Thyroid gland (tissue), 4 donors: ENCODE data around the gene ANXA2. TPM values are rescaled to one million over a fixed set of nuclear protein-coding genes. Genes with fewer than 3 reads are reported as not detected.
"Not testable (repeated sequence)": the region's sequence is repeated elsewhere in the genome, so short reads cannot be mapped to it uniquely, and the experiment has no call there.

ENCODE experiments used
- DNase-seq, 2 donors: peaks; one replicate each; pipeline ENCODE4 v3.0.0-alpha.2; 2019
- H3K27ac ChIP-seq, 3 donors: fragments of 200-600 bp; sonication (generic); 1 replicate in 2 of 3; 2 replicates in 1 of 3; pipeline ENCODE4 v1.5.1; 2016 to 2019; ENCODE audit warnings: mild to moderate bottlenecking in 1 of 3, moderate library complexity in 1 of 3
- H3K27me3 ChIP-seq: fragments of 200-600 bp; sonication (generic); one replicate; pipeline ENCODE4 v1.5.1; 2019
- H3K36me3 ChIP-seq, 2 donors: fragments of 200-600 bp; sonication (generic); one replicate each; pipeline ENCODE4 v1.5.1; 2016 to 2019
- H3K4me1 ChIP-seq, 2 donors: fragments of 200-600 bp; sonication (generic); one replicate each; pipeline ENCODE4 v1.5.1; 2017 to 2019
- H3K4me3 ChIP-seq, 3 donors: fragments of 200-600 bp; sonication (generic); replicated peaks in 1 of 3; 1 replicate in 2 of 3; 2 replicates in 1 of 3; pipeline ENCODE4 v1.5.1; 2016; ENCODE audit warnings: mild to moderate bottlenecking in 1 of 3
- H3K9me3 ChIP-seq: fragments of 200-600 bp; sonication (generic); one replicate; pipeline ENCODE4 v1.5.1; 2017
- POLR2A ChIP-seq, 2 donors: fragments of 450-650 bp; IDR thresholded peaks; one replicate each; pipeline ENCODE4 v1.6.1; 2017; ENCODE audit warnings: antibody characterized with exemption in 2 of 2, mild to moderate bottlenecking in 2 of 2, moderate library complexity in 1 of 2
- WGBS, 2 donors: methylation state at CpG; one replicate each; pipeline ENCODE4 v1.1.5; 2017; 5-methylcytosine and 5-hydroxymethylcytosine counted together
- intact Hi-C: fragments of 100-400 bp; cut with DNase I; formaldehyde crosslinking; loops from one replicate; pipeline ENCODE4 v1.15.1; 2023
- total RNA-seq, 4 donors: library from RNA; depleted of rRNA; stranded (reverse); fragments of >200 nt; gene quantifications; one replicate each; pipeline ENCODE4 v1.2.3, GENCODE V29; 2016
- TF ChIP-seq, protein P1 (sequence below), 6 experiments: fragments of 200-600 bp in 3 of 6; fragments of 450-650 bp in 3 of 6; sonication (generic) in 3 of 6; IDR thresholded peaks; one replicate each; pipeline ENCODE4 v1.5.1; 2016 to 2019; ENCODE audit warnings: antibody characterized with exemption in 6 of 6, mild to moderate bottlenecking in 2 of 6, inconsistent platforms in 1 of 6, moderate library complexity in 1 of 6

ANXA2 gene
- total RNA-seq, 4 donors from 2014 or later: 436 to 796 (median 612) TPM

DNA sequence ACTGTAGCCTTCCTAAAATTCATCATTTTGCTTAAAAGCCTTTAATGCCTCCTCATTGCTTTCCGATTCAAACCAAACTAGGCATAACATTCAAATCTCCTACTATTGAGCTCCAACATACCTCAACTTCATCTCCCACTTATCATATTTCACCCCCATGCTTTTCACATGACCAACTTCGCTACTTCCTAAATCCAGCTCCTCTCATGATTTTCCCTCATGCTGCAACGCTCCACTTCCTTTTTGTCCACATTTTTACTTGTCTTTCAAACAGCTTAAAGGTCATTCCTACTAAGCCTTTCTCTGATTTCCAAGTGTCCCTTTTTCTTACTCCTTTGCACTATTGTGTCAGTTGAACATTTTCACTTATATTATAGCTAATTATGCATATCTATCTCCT, 20.3 kb upstream of the ANXA2 start:
- WGBS, 2 donors: 84 to 89% methylated on average over 3 of the region's 3 CpGs
- no peaks in the 10 kb centered on the region for H3K36me3 ChIP-seq
- TF ChIP-seq POLR2A (IDR thresholded peaks at IDR 0.05): no peak
- TF ChIP-seq, protein P1, sequence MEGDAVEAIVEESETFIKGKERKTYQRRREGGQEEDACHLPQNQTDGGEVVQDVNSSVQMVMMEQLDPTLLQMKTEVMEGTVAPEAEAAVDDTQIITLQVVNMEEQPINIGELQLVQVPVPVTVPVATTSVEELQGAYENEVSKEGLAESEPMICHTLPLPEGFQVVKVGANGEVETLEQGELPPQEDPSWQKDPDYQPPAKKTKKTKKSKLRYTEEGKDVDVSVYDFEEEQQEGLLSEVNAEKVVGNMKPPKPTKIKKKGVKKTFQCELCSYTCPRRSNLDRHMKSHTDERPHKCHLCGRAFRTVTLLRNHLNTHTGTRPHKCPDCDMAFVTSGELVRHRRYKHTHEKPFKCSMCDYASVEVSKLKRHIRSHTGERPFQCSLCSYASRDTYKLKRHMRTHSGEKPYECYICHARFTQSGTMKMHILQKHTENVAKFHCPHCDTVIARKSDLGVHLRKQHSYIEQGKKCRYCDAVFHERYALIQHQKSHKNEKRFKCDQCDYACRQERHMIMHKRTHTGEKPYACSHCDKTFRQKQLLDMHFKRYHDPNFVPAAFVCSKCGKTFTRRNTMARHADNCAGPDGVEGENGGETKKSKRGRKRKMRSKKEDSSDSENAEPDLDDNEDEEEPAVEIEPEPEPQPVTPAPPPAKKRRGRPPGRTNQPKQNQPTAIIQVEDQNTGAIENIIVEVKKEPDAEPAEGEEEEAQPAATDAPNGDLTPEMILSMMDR (IDR thresholded peaks at IDR 0.05): no peak
- H3K4me3 ChIP-seq: no peak overlapping the region
- H3K4me1 ChIP-seq: peaks cover 4 to 25% of the 10 kb centered on the region in 2 donors
- intact Hi-C loops: no loop called here
- no peak for DNase-seq
- H3K9me3 ChIP-seq: no peaks in the 10 kb centered on the region
- no peaks in the 10 kb centered on the region for H3K27me3 ChIP-seq
- no peak overlapping the region for H3K27ac ChIP-seq

DNA sequence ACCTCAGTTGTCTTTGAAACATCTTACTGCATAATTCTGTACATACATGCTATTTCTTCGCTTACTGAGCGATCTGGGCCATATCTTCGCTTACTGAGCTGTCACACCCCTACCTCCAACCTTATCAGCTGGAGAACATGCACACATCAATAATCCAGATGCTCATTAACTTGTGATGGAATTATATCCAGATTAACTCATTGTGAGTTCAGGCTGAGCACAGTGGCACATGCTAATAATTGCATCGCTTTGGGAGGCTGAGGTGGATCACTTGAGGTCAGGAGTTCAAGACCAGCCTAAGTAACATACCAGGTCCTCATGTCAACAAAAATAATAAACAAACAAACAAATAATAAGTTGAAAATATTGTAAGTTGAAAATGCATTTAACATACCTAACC, 19.3 kb upstream of the ANXA2 start:
- intact Hi-C loops: no loop called here
- Histone ChIP-seq H3K27me3 (no peaks in the 10 kb centered on the region), H3K9me3 (no peaks in the 10 kb centered on the region), H3K4me1 (peaks cover 0 to 17% of the 10 kb centered on the region in 2 donors), H3K4me3 (no peak overlapping the region), H3K36me3 (no peaks in the 10 kb centered on the region), H3K27ac (no peak overlapping the region)
- DNase-seq: no peak
- TF ChIP-seq, protein P1 (IDR thresholded peaks at IDR 0.05): no peak
- no peak for TF ChIP-seq POLR2A (IDR thresholded peaks at IDR 0.05)
- 97 to 99% methylated on average over 4 of the region's 4 CpGs for WGBS, 2 donors

DNA sequence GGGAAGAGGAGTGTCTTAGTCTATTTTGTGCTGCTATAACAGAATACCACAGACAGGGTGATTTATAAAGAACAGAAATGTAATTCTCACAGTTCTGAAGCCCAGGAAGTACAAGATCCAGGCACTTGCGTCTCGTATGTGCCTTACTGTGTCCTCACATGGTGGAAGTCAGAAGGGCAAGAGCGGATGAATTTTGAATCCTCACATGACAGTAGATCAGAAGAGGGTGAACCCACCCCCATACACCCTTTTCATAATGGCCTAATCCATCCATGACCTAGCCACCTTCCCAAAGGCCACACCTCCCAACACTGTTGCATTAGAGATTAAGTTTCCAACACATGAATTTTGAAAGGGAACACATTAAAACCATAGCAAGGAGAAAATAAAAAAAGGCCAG, 18.7 kb upstream of the ANXA2 start:
- 97% methylated on average over 3 of the region's 3 CpGs for WGBS, 2 donors
- H3K36me3 ChIP-seq: no peaks in the 10 kb centered on the region

DNA sequence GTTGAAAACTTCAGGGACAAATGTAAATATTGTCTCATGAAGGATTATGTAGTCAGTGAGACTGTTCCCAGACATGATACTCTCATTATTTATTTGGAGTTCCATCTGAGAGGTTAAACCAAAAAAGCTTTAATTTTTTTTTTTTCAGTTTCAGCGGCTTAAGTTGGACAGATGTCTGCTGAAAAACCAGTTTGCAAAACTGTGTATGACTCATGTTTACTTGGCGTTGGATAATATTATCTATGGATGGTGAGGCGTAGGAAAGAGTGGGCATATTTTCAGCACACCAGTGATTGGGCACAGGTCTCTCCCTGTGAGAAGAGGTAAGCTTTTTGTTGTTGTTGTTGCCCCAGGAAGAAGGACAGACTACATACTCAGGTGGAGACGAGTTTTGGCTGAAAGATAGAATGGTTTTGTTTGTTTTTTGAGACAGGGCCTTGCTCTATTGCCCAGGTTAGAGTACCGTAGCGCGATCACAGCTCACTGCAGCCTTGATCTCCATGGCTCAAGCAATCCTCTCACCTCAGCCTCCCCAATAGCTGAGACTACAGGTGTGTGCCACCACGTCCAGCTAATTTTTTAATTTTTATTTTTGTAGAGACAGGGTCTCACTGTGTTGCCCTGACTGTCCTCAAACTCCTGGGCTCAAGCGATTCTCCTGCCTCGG, 16.4 kb upstream of the ANXA2 start:
- intact Hi-C loops: no loop called here
- Histone ChIP-seq H3K36me3 (no peaks in the 10 kb centered on the region), H3K9me3 (no peaks in the 10 kb centered on the region), H3K27ac (no peak overlapping the region), H3K27me3 (no peaks in the 10 kb centered on the region), H3K4me1 (peaks cover 0 to 13% of the 10 kb centered on the region in 2 donors), H3K4me3 (no peak overlapping the region)
- WGBS, 2 donors: 74 to 78% methylated on average over 10 of the region's 10 CpGs
- TF ChIP-seq, protein P1 (IDR thresholded peaks at IDR 0.05): no peak
- TF ChIP-seq POLR2A (IDR thresholded peaks at IDR 0.05): no peak
- DNase-seq: no peak

More for the DNA sequence above, 18.7 kb upstream of the ANXA2 start:
- Histone ChIP-seq H3K4me3 (no peak overlapping the region), H3K4me1 (peaks cover 0 to 13% of the 10 kb centered on the region in 2 donors), H3K27me3 (no peaks in the 10 kb centered on the region), H3K27ac (no peak overlapping the region), H3K9me3 (no peaks in the 10 kb centered on the region)
- DNase-seq: no peak
- TF ChIP-seq, protein P1 (IDR thresholded peaks at IDR 0.05): no peak
- no peak for TF ChIP-seq POLR2A (IDR thresholded peaks at IDR 0.05)
- intact Hi-C loops: no loop called here

DNA sequence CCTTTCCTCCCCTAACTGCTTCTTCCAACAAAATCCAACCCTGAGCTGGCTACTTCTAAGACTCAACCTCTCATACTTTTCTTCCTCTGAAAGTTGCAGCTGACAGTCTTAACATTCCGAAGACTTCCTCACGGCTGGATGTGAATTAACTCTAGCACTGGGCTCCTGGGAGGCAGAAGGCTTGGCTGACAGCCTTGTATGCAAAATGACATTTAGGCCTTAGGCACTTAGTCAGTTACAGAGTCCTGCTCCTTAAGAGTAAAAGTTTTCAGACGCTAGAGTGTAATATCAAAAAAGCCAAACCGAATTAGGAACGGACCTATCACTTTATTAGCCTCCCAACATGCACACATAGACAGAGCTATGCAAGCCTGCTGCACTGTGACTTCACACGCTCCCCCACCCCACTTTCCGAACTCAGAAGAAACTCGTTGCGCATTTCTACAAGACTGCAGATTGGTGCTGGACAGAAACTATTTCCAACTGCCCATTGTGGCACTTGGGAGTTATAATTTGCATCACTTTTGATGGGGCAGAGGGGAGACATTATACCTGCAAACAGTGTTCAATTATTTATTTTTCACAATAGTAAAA, 15.5 kb upstream of the ANXA2 start:
- Histone ChIP-seq H3K4me1 (peaks cover 0 to 14% of the 10 kb centered on the region in 2 donors), H3K27me3 (no peaks in the 10 kb centered on the region), H3K27ac (no peak overlapping the region), H3K4me3 (no peak overlapping the region), H3K36me3 (no peaks in the 10 kb centered on the region), H3K9me3 (no peaks in the 10 kb centered on the region)
- WGBS, 2 donors: 68 to 70% methylated on average over 8 to 9 of the region's 9 CpGs
- no peak for DNase-seq
- intact Hi-C loops: no loop called here
- TF ChIP-seq POLR2A (IDR thresholded peaks at IDR 0.05): no peak
- TF ChIP-seq, protein P1 (IDR thresholded peaks at IDR 0.05): no peak

DNA sequence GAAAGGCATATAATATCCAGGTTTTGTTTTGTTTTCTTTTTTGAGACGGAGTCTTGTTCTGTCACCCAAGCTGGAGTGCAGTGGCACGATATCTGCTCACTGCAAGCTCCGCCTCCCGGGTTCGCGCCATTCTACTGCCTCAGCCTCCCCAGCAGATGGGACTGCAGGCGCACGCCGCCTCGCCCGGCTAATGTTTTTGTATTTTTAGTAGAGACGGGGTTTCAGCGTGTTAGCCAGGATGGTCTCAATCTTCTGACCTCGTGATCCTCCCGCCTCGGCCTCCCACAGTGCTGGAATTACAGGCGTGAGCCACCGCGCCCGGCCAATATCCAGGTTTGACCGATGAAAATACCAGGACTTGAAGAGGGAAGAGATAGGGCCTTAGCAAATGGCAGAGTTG, 15.0 kb upstream of the ANXA2 start:
- 93 to 97% methylated on average over 21 of the region's 21 CpGs for WGBS, 2 donors
- H3K4me3 ChIP-seq, intact Hi-C loops, H3K27me3 ChIP-seq, H3K27ac ChIP-seq, H3K9me3 ChIP-seq, DNase-seq, H3K36me3 ChIP-seq: not testable (repeated sequence)
- H3K4me1 ChIP-seq: peaks cover 0 to 19% of the 10 kb centered on the region in 2 donors
